Ectodermal cell (in vitro differentiated cells): Measurements from ENCODE around the gene GDPGP1.
"Not testable (repeated sequence)": the region's sequence is repeated elsewhere in the genome, so short reads cannot be mapped to it uniquely, and the experiment has no call there.

Source experiments
- H3K27ac ChIP-seq: 2 replicates; pipeline ENCODE4 v1.7.0; 2013; ENCODE audit warnings: mild to moderate bottlenecking, low read depth, low read length; ENCODE audit not compliant: insufficient read depth, poor library complexity, severe bottlenecking
- H3K27me3 ChIP-seq: 2 replicates; pipeline ENCODE4 v1.7.0; 2013; ENCODE audit warnings: mild to moderate bottlenecking, low read length; ENCODE audit not compliant: insufficient read depth, control insufficient read depth, poor library complexity, severe bottlenecking
- H3K36me3 ChIP-seq: one replicate; pipeline ENCODE4 v1.7.0; 2013; ENCODE audit warnings: low read length; ENCODE audit not compliant: control insufficient read depth, insufficient read depth
- H3K4me1 ChIP-seq: one replicate; pipeline ENCODE4 v1.7.0; 2013; ENCODE audit warnings: low read length; ENCODE audit not compliant: control insufficient read depth, insufficient read depth
- H3K4me3 ChIP-seq: 2 replicates; pipeline ENCODE4 v1.7.0; 2013; ENCODE audit warnings: low read depth, low read length, control low read depth; ENCODE audit not compliant: insufficient read depth
- H3K9me3 ChIP-seq: 2 replicates; pipeline ENCODE4 v1.7.0; 2013; ENCODE audit warnings: mild to moderate bottlenecking, low read length, moderate library complexity; ENCODE audit not compliant: control insufficient read depth
- WGBS, 2 experiments: methylation state at CpG; one replicate each; pipeline ENCODE4 v1.1.7; 2013; ENCODE audit warnings: missing lambda C conversion rate in 2 of 2; 5-methylcytosine and 5-hydroxymethylcytosine counted together

Gene GDPGP1

DNA sequence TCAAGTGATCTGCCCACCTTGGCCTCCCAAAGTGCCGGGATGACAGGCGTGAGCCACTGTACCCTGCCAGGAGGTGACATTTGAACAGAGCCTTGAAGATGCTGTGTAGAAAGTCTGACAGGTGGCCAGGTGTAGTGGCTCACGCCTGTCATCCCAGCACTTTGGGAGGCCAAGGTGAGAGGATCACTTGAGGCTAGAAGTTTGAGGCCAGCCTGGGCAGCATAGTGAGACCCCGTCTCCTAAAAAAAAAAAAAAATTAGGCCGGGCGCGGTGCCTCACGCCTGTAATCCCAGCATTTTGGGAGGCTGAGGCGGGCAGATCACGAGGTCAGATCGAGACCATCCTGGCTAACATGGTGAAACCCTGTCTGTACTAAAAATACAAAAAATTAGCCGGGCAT is 44.5 kb downstream of the GDPGP1 start:
- H3K9me3 ChIP-seq, H3K27ac ChIP-seq, H3K4me3 ChIP-seq, H3K4me1 ChIP-seq, H3K27me3 ChIP-seq, H3K36me3 ChIP-seq: not testable (repeated sequence)
- whole genome bisulfite sequencing, 2 experiments, result 94 to 95% methylated on average over 12 of the region's 12 CpGs

DNA sequence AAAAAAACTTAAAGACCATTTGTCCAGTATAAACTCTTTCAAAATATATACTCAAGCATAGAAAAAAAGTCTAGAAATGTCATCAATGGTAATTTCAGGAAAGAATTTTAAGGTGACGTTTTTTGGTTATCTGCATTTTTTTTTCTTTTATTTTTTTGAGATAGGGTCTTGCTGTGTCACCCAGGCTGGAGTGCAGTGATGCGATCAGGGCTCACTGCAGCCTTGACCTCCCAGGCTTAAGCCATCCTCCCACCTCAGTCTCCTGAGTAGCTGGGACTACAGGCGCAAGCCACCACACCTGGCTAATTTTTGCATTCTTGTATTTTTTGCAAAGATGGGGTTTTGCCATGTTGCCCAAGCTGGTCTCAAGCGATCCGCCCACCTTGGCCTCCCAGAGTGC is 46.7 kb downstream of the GDPGP1 start:
- not testable (repeated sequence) for H3K27ac ChIP-seq, H3K36me3 ChIP-seq
- WGBS, 2 experiments, result 88 to 95% methylated on average over 5 of the region's 5 CpGs

DNA sequence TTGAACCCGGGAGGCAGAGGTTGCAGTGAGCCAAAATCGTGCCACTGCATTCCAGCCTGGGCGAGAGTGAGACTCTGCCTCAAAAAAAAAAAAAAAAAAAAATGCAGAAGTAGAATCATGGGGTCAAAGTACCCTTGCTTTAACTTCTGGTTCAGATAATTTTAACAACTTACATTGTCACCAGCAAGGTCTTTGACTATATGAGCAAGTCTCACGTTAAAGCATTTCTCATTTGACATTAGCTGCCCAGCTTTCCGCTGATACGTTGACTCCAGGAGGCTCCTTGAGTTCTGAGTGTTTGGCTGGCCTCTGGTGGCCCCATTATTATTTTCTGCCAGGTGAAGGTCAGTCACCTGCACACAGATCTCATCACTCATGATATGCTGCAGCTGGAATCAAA is 47.6 kb downstream of the GDPGP1 start:
- H3K27ac ChIP-seq, H3K4me3 ChIP-seq, H3K9me3 ChIP-seq, H3K27me3 ChIP-seq, H3K36me3 ChIP-seq, H3K4me1 ChIP-seq: not testable (repeated sequence)
- WGBS, 2 experiments, result 91% methylated on average over 6 of the region's 6 CpGs

More for the DNA sequence above, 46.7 kb downstream of the GDPGP1 start:
- H3K9me3 ChIP-seq, H3K27me3 ChIP-seq, H3K4me3 ChIP-seq, H3K4me1 ChIP-seq: not testable (repeated sequence)

DNA sequence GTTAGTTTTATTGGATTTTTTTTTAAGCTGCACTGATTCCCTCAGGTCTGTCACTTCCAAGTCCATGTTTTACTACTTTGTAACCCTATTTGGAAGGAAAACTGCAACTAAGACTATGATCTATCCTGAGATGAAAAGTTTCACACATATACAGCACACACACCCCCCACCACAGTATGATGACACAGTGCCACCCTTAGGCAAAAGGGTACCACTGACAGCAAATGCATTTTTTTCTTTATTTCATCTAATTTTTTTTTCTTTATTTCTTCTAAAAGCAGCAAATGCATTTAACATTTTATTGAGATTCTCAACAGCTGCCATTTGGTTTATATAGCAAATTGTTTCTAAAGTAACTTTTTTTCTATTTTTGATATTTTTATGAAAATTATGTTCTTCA is 52.7 kb downstream of the GDPGP1 start:
- H3K4me1 ChIP-seq, result no peaks in the 10 kb centered on the region
- no peaks in the 10 kb centered on the region for H3K36me3 ChIP-seq
- no peaks in the 10 kb centered on the region for H3K9me3 ChIP-seq
- no peaks in the 10 kb centered on the region for H3K27me3 ChIP-seq
- H3K4me3 ChIP-seq, result no peak overlapping the region
- no peak overlapping the region for H3K27ac ChIP-seq

DNA sequence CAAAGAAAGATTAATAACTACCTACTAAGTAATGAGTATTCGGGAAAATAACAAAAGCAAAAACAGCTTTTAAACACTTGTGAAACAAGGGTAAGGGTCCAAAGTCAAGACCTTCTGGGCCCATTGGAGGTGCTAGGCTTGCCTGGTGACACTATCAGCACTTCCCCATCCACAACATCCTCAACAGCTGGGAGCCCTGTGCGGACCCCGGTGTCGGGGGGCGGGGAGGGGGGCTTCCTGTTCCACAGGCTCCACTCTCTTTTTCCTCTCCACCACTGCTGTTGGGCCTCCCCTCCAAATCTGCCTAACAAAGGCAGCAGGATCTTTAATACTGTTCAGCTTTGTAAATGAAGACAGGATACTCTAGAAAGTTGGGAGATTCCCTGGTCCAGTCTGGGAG is 53.1 kb downstream of the GDPGP1 start:
- Histone ChIP-seq H3K9me3 (no peaks in the 10 kb centered on the region), H3K36me3 (no peaks in the 10 kb centered on the region), H3K27me3 (no peaks in the 10 kb centered on the region), H3K4me1 (no peaks in the 10 kb centered on the region), H3K4me3 (no peak overlapping the region), H3K27ac (no peak overlapping the region)
- 28 to 45% methylated on average over 4 to 5 of the region's 5 CpGs for WGBS, 2 experiments

DNA sequence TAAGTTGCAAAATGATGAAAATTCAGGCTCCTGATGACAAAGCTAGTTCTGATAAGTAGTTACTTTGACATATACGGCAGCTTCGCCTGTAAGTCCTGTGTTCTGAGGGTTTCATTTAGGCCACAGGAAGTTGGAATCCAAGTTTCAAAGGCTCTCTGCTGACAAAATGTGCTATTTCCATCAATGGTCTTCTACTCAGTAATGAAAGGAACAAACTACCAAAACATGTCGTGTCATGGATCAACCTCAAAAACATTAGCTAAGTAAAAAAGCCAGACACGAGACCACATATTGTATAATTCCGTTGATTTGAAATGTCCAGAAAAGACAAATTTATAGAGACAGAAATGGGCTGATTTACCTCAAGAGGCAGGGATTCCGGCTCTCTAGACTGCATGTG is 53.9 kb downstream of the GDPGP1 start:
- Histone ChIP-seq H3K4me3 (no peak overlapping the region), H3K4me1 (no peaks in the 10 kb centered on the region), H3K27ac (no peak overlapping the region), H3K36me3 (no peaks in the 10 kb centered on the region), H3K27me3 (no peaks in the 10 kb centered on the region), H3K9me3 (no peaks in the 10 kb centered on the region)
- 91 to 97% methylated on average over 5 to 6 of the region's 6 CpGs for WGBS, 2 experiments

DNA sequence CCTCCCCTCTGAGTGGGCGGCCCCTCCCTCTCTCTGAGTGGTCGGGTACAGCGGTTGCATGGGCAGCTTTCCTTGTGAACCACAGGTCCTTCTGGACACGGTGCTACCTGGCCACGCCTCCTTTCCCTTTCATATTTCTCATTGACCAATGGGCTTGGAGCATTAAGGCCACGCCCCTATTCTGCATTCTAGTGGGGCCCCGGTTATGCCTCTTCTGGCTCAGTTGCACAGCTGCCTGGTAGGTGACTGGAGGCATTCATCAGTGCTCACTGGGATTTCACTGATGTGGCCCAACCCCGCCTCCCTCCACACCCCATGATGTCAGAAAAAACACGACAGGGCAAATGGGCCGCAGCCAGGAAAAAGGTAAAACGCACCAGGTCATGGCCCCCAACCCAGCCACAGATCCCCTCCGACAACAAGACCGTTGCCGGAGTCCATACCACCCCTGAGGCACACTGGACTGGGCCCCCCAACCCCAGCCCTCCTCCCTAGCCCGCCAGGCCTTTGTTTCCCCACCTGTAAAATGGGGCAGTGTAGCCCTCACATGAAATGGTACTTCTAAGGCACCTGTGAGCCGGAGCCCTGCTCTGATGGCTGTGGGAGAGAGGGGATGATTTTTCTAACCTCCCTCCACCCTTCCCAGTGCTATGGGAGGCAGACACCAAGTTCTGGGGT is 57.8 kb downstream of the GDPGP1 start:
- H3K27me3 ChIP-seq, result no peaks in the 10 kb centered on the region
- H3K4me1 ChIP-seq, result peaks cover 4% of the 10 kb centered on the region
- H3K4me3 ChIP-seq, result no peak overlapping the region
- no peak overlapping the region for H3K27ac ChIP-seq
- no peaks in the 10 kb centered on the region for H3K9me3 ChIP-seq
- WGBS, 2 experiments, result 88 to 89% methylated on average over 16 of the region's 16 CpGs
- no peaks in the 10 kb centered on the region for H3K36me3 ChIP-seq

DNA sequence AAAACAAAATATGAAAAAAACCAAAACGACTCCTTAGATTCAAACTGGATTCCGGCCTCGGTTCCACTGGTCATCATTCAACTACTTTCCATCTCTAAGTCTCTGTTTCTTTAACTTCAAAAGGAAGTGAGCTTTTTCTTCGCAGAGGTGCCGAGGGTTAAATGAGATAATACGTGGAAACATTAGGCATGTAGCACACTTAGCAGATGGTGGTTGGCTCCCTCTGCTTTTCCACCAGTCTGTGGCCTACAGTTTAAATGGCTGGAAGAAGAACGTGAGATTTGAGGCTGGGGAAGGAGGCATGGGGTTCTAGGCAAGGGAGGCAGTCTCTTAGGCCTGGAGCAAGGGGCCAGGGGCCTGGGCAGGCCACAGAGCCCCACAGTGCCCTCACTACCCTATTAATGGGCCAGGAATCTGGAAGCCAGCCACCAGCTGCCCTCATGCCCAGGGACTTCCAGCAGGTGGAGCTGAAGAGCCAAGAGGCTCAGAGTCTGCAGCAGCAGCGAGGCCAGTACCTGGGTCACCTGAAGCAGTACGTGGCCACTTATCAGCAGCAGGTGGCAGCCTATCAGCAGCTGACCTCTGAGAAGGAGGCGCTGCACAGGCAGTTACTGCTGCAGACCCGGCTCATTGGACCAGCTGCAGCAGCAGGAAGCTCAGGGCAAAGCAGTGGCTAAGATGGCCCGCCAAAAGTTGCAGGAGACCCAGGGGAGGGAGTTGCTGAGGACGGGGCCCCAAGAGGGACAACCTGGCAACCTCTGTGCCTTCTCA is 59.2 kb downstream of the GDPGP1 start:
- H3K9me3 ChIP-seq, H3K27me3 ChIP-seq, H3K4me3 ChIP-seq, H3K4me1 ChIP-seq, H3K36me3 ChIP-seq, H3K27ac ChIP-seq: not testable (repeated sequence)
- WGBS, 2 experiments, result 54 to 56% methylated on average over 13 of the region's 13 CpGs

DNA sequence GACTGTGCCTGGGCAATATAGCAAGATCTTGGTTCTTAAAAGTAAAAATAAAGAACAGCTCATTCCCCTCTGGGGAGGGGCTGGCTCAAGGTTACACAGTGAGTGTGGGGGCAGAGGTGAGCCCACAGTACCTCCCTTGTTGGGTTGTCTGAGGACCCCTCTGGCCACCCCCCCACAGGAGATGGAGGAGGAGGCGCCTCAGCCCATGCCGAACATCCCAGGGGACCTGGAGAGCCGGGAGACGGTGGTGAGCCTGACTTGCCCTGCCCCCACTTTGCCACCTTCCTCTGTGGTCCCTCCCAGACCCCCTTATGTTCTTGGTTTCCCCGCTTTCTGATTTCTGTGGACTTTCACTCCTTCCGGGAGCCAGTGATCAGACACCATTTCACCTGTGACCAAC is 60.1 kb downstream of the GDPGP1 start:
- H3K4me1 ChIP-seq, result peaks cover 4% of the 10 kb centered on the region
- no peaks in the 10 kb centered on the region for H3K36me3 ChIP-seq
- H3K27ac ChIP-seq, result no peak overlapping the region
- no peaks in the 10 kb centered on the region for H3K9me3 ChIP-seq
- WGBS, 2 experiments, result 91 to 92% methylated on average over 6 of the region's 6 CpGs
- H3K4me3 ChIP-seq, result no peak overlapping the region
- H3K27me3 ChIP-seq, result no peaks in the 10 kb centered on the region

DNA sequence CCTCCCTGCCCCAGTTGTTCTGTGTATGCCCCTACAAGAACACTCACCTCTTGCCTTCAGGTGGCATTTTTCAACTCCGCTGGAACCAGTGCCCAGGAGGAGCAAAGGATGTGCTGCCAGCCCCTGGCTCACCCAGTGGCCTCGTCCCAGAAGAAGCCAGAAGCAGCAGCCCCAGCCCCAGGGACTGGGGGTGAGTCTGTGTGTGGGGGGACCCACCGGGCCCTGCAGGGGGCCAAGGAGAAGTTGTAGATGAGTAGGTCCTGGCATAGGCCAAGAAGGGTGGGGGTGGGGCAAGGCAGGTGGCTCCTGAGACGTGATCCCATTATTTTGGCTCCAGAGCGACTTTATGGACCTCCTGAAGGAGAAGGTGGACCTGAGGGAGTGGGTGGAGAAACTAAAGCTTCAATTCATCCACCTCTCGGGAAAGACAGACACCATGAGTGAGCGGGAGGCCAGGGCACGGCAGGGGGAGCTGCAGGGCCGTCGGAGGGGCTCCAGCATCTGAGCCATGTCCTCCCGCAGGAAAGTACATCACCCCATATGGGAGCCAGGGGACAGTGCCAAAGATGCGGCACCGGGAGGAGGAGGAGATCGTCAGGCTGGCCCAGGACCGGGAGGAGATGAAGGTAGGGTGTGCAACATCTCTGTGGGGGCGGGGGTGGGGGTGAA is 60.7 kb downstream of the GDPGP1 start:
- WGBS, 2 experiments, result 75 to 78% methylated on average over 16 of the region's 16 CpGs

More for the DNA sequence above, 60.7 kb downstream of the GDPGP1 start:
- Histone ChIP-seq H3K27me3 (no peaks in the 10 kb centered on the region), H3K4me1 (peaks cover 4% of the 10 kb centered on the region), H3K27ac (no peak overlapping the region), H3K36me3 (no peaks in the 10 kb centered on the region), H3K4me3 (no peak overlapping the region), H3K9me3 (no peaks in the 10 kb centered on the region)
